ENCODE results near the gene IKBKE.

Gene IKBKE

DNA sequence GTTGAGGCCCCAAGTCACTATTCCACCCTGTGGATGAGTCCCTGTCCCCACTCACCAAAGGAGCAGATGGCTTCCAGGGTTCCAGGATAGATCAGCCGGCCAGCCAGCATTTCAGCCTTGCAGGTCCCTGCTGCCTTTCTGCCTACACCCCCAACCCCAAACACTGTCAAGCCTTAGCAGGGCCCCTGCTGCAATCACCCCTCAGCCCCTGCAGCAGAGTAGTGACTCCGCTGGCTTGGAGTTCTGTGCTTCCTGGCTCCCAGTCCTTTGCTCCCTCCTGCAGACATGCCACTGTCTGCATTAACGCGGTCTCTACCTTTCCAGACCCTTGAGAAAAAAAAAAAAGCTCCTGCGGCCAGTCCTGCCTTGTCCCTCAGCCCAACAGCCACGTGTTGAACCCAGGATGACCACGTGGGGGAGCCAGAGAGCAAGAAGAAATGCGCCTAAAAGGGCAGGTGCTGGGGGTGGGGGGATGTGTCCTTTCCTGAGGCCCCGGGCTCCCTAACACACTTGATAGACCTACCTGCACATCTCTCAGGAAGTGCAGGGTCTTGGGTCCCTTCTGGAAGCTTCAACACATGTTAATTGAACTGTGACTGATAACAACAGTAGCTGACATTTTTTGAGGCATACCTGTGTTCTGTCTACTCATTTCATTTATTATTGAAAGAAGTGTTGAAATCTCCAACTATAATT is 74.4 kb downstream of the IKBKE start:
- H3K9ac ChIP-seq: no peak overlapping the region
- no peaks in the 10 kb centered on the region for H3K27me3 ChIP-seq (ENCODE audit: control insufficient read depth, insufficient read depth, low read length)
- no peak overlapping the region for H2AFZ ChIP-seq
- no peaks in the 10 kb centered on the region for H3K4me1 ChIP-seq
- no peak overlapping the region for H3K27ac ChIP-seq
- no peaks in the 10 kb centered on the region for H3K36me3 ChIP-seq (ENCODE audit: control insufficient read depth, insufficient read depth, low read length)
- no peak overlapping the region for H3K4me3 ChIP-seq (ENCODE audit: low read depth, low read length)
- no peaks in the 10 kb centered on the region for H3K9me3 ChIP-seq (ENCODE audit: control insufficient read depth, low read length)
- peak; percentile 77 for TF ChIP-seq CTCF (IDR thresholded peaks at IDR 0.05)
- no peaks in the 10 kb centered on the region for H3K79me2 ChIP-seq
- H3K4me2 ChIP-seq (ENCODE audit: low read length): no peak overlapping the region

DNA sequence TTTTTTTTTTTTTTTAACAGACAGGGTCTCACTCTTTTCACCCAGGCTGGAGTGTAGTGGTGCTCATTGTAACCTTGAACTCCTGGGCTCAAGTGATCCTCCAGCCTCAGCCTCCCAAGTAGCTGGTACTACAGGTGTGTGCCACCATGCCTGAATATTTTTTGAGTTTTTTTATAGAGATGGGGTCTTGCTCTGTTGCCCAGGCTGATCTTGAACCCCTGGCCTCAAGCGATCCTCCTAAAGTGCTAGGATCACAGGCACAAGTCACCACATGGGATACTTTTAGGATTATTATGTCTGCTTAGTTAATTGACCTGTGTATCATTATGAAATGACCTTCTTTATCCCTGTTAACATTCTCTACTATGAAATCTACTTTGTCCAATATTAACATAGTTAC is 75.1 kb downstream of the IKBKE start:
- Histone ChIP-seq H2AFZ (no peak overlapping the region), H3K4me3 (ENCODE audit: low read depth, low read length) (no peak overlapping the region), H3K36me3 (ENCODE audit: control insufficient read depth, insufficient read depth, low read length) (no peaks in the 10 kb centered on the region), H3K79me2 (no peaks in the 10 kb centered on the region), H3K9ac (no peak overlapping the region), H3K27me3 (ENCODE audit: control insufficient read depth, insufficient read depth, low read length) (no peaks in the 10 kb centered on the region), H3K4me2 (ENCODE audit: low read length) (no peak overlapping the region), H3K27ac (no peak overlapping the region), H3K9me3 (ENCODE audit: control insufficient read depth, low read length) (no peaks in the 10 kb centered on the region), H3K4me1 (no peaks in the 10 kb centered on the region)
- TF ChIP-seq CTCF (IDR thresholded peaks at IDR 0.05): no peak

All from parathyroid adenoma (tissue), 2 donors.